Right renal pelvis (tissue), 4 donors: Measurements from ENCODE around the gene SIRT1. TPM values are rescaled to one million over a fixed set of nuclear protein-coding genes. Genes with fewer than 3 reads are reported as not detected.
"Not testable (repeated sequence)": the region's sequence is repeated elsewhere in the genome, so short reads cannot be mapped to it uniquely, and the experiment has no call there.

Source experiments
- DNase-seq, 4 donors: peaks; one replicate each; pipeline ENCODE4 v3.0.0-alpha.2; 2013; ENCODE audit warnings: low read depth in 4 of 4, low spot score in 3 of 4, missing footprints in 1 of 4
- polyA plus RNA-seq, 4 donors: library from polyadenylated mRNA; unstranded; fragments of 120-200 nt; gene quantifications; one replicate each; pipeline ENCODE4 v1.2.1, GENCODE V29; 2013; ENCODE audit not compliant: insufficient read length in 4 of 4

Gene SIRT1
- polyA plus RNA-seq, 4 donors: 37.1 to 56.6 (median 51.5) TPM

DNA sequence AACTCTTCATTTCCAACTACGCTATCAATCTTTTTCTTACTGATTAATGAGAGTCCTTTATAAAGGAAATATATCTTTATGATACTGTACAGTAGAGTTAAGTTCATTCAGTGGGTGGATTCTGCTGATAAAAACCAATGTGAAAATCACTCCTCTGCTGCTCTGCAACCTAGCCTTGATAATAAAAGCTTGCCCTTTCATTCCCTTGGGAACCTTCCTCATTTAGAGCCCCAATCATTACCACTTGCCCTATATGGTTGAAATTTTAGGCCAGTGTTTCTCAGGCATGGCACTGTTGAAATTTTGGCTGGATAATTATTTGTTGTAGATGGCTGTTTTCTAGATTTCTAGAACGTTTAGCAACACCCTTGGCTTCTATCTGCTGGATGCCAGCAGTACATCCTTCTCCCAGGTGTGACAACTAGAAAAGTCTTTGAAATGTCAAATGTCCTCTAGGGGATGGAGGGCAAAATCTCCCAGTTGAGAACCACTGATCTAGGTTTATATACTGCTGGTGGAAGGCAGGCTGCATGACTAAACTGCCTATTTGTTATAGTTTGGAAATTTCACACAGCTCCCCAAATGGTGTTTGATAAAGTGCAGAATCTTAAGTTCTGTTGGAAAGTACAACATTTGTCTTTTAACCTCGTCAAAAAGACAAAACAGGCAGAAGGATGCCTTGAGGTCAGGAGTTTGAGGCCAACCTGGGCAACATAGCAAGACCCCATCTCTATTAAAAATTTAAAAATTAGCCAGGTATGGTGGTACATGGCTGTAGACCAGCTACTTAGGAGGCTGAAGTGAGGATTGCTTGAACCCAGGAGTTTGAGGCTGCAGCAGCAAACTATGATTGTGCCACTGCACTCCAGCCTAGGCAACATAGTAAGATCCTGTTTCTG, 8.9 kb upstream of the SIRT1 start:
- no peak for DNase-seq

DNA sequence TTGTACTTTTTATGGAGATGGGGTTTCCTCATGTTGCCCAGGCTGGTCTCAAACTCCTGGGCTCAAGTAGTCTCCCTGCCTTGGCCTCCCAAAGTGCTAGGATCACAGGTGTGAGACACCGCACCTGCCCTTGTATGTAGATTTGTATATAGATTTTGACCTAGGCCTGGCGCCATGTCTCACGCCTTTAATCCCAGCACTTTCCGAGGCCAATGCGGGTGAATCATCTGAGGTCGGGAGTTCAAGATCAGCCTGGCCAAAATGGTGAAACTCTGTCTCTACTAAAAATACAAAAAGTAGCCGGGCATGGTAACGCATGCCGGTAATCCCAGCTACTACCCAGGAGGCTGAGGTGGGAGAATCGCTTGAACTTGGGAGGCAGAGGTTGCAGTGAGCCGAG, 7.0 kb upstream of the SIRT1 start:
- not testable (repeated sequence) for DNase-seq

DNA sequence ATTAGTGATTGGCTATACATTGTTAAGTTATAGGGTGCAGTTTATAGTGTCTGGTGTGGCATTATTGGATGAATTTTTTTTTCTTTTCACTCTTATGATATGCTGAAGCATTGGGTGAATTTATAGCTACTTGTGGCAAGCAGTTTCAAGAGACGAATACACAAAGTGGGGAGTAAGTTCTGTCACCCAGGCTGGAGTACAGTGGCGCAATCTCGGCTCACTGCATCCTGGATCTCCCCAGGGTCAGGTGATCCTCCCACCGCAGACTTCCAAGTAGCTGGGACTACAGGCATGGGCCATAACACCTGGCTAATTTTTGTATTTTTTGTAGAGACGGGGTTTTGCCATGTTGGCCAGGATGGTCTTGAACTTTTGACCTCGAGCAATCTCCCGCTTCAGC, 6.3 kb upstream of the SIRT1 start:
- no peak for DNase-seq

DNA sequence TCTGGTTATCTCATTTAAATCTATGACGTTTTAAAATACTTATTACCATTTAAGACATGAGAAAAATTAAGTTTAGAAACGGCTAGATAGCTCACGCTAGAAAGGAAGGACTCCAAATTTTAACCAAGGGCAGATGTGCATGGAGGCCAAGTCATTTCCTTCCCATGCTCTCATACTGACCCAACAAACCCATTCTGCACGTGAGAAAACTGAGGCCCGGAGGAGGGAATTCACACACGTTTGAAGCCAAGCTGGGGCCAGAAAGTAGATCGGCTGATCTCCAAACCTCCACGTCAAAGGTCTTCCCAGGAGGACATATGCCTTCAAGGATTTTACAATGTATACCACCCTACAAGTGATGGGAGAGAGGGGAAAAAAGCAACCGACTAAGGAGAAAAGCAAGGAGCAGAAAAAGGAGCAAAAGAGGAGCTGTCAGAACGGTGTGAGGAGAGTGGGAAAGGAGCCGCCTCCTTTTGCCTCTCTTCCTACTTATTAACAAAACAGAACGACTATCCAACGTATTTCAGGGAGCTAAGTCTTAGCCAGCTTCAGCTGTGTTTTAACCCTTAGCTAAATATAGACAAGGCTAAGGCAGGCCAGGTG, 645 bp upstream of the SIRT1 start:
- peak in 2 of 4 donors; percentile 5 to 12 for DNase-seq

DNA sequence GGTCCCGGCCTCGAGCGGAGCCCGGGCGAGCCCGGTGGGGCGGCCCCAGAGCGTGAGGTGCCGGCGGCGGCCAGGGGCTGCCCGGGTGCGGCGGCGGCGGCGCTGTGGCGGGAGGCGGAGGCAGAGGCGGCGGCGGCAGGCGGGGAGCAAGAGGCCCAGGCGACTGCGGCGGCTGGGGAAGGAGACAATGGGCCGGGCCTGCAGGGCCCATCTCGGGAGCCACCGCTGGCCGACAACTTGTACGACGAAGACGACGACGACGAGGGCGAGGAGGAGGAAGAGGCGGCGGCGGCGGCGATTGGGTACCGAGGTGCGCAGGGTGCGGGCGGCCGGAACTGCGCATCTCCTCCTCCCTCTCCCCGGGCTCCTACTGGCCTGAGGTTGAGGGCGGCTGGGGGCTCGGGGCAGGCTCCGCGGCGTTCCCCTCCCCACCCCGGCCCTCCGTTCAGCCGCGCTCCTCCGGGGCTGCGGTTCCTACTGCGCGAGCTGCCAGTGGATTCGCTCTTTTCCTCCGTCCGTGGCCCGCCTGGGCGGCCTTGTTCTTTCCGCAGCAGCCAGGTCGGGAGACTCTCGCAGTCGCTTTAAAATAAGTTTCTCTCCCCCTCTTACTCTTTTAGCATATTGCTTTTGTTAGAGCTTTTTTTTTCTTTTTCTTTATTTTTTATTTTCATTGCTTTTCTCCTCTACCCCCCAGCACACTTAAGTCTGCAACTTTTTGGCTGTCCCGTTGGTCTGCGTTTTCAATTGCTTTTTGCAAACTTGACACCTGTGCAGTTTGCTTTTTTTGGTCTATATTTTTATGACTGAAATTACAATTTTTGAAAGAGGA, 600 bp downstream of the SIRT1 start:
- DNase-seq: peak; percentile 42 to 56 (median 49)

DNA sequence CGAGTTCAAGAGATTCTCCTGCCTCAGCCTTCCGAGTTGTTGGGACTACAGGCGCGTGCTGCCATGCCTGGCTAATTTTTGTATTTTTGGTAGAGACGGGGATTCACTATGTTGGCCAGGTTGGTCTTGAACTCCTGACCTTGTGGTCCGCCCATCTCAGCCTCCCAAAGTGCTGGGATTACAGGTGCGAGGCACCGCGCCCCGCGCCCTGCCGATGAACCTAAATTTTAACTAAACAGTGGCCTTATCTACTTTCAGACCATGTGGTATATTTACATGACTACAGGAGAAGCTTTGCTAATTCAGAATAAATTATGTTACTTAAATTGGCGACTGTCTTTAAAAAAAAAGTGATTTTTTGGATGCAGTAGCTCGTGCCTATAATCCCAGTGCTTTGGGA, 9.2 kb downstream of the SIRT1 start:
- no peak for DNase-seq

DNA sequence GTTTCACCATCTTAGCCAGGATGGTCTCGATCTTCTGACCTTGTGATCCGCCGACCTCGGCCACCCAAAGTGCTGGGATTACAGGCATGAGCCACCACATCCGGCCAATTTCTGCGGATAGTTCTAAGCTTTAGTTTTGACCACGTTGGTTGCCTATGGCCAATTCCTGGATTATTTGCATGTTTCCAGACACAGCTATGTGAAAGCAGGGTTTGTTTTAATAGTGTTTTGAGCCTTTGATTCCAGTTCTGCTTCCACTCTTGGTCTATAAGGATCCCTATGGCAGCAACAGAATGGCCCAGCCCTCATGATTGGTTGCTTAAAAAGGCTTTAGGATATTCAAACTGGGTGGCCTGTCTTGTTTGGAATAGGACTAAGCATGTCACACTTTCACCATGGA, 19.1 kb downstream of the SIRT1 start:
- no peak for DNase-seq

DNA sequence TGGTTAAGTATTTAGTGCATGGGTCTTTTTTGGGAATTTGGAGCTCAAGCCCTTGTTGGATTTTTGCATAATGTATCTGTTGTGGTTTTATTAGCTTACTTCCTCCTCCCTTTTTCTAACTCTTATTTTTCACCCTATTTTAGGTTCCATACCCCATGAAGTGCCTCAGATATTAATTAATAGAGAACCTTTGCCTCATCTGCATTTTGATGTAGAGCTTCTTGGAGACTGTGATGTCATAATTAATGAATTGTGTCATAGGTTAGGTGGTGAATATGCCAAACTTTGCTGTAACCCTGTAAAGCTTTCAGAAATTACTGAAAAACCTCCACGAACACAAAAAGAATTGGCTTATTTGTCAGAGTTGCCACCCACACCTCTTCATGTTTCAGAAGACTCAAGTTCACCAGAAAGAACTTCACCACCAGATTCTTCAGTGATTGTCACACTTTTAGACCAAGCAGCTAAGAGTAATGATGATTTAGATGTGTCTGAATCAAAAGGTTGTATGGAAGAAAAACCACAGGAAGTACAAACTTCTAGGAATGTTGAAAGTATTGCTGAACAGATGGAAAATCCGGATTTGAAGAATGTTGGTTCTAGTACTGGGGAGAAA, 28.0 kb downstream of the SIRT1 start:
- DNase-seq: no peak

DNA sequence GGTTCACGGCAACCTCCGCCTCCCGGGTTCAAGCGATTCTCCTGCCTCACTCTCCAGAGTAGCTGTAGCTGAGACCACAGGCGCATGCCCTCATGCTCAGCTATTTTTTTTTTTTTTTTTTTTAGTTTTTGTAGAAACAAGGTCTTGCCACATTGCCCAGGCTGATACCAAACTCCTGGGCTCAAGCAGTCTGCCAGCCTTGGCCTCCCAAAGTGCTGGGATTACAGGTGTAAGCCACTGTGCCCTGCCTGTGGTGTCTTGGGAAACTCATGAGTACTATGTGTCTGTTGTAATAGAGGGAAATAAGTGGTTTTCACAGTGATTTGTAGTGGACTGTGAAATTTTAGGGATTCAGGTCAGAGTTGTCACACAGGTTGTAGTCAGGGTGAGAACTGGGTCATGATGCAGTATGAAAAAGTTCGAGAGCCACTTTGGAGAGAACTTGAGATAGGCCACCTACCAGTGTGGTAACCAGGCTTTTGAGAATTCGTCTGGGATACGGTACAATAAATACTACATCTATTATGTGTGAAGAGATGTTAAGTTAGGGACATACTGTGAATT, 30.4 kb downstream of the SIRT1 start:
- no peak for DNase-seq

DNA sequence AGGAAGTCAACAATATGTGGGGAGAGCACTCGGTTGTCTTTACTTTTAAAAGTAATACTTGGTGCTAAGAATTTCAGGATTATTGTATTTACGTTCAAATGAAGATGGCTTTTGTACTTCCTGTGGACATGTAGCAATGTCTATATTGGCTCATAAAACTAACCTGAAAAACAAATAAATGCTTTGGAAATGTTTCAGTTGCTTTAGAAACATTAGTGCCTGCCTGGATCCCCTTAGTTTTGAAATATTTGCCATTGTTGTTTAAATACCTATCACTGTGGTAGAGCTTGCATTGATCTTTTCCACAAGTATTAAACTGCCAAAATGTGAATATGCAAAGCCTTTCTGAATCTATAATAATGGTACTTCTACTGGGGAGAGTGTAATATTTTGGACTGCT, 32.7 kb downstream of the SIRT1 start:
- DNase-seq: no peak

DNA sequence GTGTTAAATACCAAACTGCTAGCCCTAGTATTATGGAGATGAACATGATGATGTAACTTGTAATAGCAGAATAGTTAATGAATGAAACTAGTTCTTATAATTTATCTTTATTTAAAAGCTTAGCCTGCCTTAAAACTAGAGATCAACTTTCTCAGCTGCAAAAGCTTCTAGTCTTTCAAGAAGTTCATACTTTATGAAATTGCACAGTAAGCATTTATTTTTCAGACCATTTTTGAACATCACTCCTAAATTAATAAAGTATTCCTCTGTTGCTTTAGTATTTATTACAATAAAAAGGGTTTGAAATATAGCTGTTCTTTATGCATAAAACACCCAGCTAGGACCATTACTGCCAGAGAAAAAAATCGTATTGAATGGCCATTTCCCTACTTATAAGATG, 33.2 kb downstream of the SIRT1 start:
- DNase-seq: no peak

DNA sequence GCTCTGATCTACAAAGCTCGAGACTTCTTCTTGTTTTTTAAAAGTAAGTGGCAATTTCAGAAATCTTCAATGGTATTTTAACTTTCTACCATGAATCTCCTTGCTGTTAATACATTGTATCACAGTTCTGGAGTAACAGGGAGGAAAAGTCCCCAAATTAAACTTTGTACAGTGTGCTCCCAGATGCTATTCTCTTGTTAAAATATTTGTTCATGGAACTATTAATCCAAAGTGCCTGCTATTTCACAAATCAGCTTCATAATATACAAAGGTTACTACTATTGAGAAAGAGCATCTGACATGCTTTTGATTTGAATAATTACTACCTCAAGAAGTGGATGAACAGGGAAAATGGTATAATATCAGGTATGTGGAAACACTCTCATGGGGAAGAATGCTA, 36.6 kb downstream of the SIRT1 start:
- DNase-seq: no peak

DNA sequence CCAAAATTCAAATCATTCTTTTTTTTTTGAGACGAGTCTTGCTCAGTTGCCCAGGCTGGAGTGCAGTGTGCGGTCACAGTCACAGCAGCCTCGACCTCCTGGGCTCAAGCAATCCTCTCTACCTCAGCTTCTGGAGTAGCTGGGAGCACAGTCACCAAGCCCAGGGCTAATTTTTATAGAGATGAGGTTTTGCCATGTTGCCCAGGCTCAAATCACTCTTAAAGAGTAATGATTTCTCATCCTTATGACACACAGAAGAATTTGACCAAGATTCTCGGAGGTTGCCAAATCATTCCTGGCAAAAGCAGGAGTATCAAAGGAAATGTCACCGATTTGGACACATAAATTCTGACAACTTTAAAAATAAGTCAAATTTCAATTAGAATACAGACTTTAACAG, 39.1 kb downstream of the SIRT1 start:
- DNase-seq: no peak

DNA sequence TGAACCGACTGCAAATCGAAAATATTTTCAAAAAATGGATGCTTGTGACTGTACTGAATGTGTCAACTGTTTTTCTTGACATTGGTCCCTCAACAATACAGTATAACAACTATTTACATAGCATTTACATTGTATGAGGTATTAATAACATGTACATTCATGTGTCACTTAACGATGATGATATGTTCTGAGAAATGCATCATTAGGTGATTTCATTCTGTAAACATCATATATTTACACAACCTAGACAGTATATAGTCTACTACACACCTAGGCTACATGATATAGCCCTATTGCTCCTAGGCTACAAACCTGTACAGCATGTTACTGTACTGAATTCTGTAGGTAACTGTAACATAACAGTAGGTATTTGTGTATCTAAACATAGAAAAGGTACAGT, 39.7 kb downstream of the SIRT1 start:
- DNase-seq: no peak

DNA sequence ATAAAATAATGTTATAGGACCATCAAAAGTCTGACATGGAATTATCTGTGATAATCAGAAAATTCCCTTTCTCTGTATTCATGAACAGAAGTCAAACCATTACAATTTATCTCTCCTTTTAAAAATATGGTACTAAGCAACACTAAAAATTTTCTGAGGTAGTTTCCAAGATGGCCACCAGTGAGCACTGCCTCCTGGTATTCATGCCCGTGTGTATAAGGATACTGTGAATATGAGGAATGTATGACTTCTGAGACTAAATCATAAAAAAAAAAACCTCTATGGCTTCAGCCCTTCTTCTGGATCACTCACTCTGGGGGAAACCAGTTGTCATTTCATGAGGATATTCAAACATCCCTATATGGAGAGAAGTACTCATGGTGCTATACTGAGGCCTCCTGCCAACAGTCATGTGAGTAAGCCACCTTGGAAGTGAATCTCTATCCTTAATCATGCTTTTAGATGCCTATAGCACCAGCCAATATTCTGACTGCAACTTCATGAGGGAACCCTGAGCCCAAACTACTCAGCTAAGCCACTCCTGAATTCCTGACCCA, 41.1 kb downstream of the SIRT1 start:
- DNase-seq: no peak

DNA sequence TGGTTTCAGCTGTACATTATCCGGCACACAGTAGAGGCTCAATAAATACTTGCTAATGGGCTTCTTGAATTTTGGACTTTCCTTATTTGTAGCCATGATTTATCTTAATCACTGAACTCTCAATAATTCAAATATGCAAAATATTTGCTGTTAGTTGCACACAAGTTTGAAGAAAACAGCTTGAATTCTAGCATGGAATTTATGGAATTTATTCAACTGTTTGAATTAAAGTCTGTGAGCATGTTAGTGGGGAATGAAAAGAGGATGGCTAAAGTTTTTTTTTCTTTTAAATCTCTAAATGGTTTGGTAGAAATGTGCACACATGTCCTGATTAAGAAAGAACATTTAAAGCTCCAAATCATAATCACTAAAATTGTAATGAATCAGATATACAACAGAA, 42.5 kb downstream of the SIRT1 start:
- DNase-seq: no peak

DNA sequence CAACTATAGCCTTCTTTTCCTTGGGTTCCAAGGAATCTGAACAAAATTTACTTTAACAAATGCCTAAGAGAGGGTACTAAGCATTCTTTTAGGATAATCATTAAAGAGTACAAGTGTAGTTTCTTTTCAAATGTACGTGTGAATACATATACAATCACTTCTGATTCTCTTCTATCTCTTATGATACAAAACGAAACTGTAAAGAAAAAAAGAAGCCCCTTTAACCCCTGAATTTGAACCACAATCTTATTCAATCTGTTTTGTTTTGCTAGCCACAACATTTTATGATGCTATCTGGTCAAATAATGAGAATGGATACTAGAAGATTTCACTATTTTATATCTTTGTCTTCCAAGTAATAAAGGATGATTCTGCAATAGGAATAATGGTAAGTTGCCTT, 48.7 kb downstream of the SIRT1 start:
- DNase-seq: no peak

DNA sequence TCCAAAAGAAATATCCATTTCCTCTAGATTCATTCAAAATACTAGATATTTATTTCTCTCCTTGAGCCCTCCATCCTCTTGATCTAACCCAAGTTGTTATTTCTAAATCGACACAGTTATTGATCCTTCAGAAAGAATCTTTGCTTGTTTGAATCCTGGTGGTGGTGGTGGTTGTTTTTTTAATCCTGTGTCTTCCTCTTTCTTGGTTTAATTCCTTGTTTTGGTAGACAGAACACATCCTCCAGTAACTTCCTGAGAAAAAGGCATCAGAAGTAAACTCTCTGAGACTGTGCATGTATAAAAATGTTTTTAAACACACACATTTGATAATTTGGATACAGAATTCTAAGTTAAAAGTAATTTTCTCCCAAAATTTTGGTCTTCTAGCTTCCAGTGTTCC, 49.9 kb downstream of the SIRT1 start:
- no peak for DNase-seq

DNA sequence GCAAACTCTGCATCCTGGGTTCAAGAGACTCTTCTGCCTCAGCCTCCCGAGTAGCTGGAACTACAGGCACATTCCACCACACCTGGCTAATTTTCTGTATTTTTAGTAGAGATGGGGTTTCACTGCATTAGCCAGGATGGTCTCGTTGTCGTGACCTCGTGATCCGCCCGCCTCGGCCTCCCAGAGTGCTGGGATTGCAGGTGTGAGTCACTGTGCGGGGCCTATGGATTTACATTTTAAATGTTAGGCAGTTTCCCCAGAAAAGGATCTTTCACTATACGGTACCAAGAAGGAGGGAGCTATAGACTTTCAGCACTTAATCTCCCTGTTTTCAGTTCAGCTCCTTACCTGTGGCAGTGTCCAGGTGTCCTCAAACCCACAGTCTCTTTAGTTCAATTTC, 50.8 kb downstream of the SIRT1 start:
- no peak for DNase-seq

DNA sequence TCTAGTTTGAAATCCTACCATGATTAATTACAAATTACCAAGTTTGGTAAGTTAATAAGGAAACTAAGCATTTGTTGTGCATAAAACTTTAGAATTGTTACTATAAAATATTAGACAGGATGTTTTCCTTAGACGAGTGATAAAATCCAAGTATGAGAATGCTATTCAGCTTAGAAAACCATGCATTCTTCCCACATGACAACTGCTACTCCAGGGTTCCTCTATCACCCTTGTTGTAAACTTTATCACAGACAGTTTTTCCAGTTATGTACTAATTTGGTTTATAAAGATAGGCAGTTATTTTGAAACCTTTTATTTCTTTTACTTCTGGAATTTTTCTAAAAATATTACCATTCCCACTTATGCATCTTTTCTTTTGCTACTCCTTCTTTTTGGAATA, 52.0 kb downstream of the SIRT1 start:
- DNase-seq: no peak
